Measurements from ENCODE around the gene CARD11.

DNA sequence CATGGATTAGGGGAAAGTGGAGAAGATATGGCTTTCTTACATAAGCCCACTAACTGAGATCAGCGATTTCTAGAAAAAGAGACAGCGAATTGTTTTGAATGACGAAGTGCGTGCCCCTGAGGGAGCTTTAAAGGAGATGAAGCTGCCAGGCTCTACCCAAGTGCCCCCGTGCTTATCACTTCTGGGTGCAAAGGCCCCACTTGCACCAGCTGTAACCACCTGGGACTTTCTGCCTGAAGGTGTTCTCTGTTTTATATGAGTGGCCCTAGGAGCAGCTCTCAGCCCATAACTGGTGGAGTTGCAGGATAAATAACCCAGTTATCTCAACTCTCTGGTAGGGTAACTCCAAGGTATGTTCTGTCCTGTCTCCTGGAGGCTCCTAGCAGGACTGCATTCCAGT lies 20.4 kb upstream of the CARD11 start:
- TF ChIP-seq CTCF (IDR thresholded peaks at IDR 0.05) (no peak), EP300 (IDR thresholded peaks at IDR 0.05; ENCODE audit: low read depth) (no peak), POLR2A (IDR thresholded peaks at IDR 0.05) (no peak), POLR2AphosphoS5 (IDR thresholded peaks at IDR 0.05) (no peak)
